GM21390 (cell line): Measurements from ENCODE around the gene TMOD2.

Experiments used
- ATAC-seq: cut with Tn5 transposase; IDR thresholded peaks from one replicate; pipeline ENCODE4 v1.9.1; 2021; ENCODE audit not compliant: unreplicated experiment

Gene TMOD2

GRCh38 chr15:51735228-51736010 lies 16.0 kb upstream of the TMOD2 start:
- no peak for ATAC-seq

GRCh38 chr15:51736069-51736468 lies 15.3 kb upstream of the TMOD2 start:
- no peak for ATAC-seq

DNA sequence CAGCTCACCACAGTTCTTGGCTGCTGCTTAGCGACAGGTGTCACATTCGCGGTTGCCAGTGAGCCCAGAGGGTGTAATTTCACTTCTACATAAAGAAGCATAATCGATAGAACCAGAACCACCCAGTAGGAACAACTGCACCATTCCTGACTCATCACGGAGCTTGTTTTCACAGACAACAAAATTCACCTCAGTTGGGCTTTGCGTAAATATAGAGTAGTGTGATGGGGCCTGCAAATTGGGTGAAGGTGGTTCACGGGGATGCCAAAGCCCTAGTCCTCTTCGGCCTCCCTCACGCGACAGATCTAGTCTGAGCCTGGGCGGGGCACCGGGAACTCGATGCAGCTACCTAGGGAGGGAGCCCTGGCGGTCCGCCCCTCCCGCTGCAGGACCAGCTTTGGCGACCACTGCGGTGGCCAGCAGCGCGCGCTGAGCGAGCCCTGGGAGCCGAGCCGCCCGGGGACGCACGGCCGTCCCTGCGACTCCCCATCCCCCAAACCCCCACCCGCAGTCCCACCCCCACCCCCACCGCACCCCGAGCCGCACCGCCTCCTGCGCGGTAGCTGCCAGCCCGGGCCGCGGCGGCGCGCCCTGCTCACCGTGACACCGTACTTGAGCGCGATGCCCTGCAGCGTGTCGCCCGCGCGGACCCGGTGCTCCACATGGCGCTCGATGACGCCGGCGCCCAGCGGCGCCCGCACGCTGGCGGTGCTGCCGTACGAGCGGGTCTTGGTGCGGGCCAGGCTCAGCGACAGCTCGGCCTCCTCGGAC lies 14.5 kb upstream of the TMOD2 start:
- ATAC-seq = peak; percentile 30

GRCh38 chr15:51737522-51738305 lies 13.7 kb upstream of the TMOD2 start, which contains the start of gene LYSMD2:
Gene LYSMD2, minus strand, starts transcription at chr15:51737655. Its CDS starts 33 bp downstream, at chr15:51737622.
- ATAC-seq = peak; percentile 36

GRCh38 chr15:51738553-51738952 lies 12.8 kb upstream of the TMOD2 start:
- no peak for ATAC-seq

- no peak for ATAC-seq
Observed at GRCh38 chr15:51739061-51739712, 12.2 kb upstream of the TMOD2 start.

GRCh38 chr15:51749307-51749706 lies 2.1 kb upstream of the TMOD2 start:
- ATAC-seq = no peak

- no peak for ATAC-seq
Observed at GRCh38 chr15:51750186-51750585, 1.2 kb upstream of the TMOD2 start.

GRCh38 chr15:51751697-51752683 lies 593 bp downstream of the TMOD2 start:
- peak; percentile 44 for ATAC-seq

- ATAC-seq = no peak
Observed at GRCh38 chr15:51752888-51753287, 1.5 kb downstream of the TMOD2 start.

DNA sequence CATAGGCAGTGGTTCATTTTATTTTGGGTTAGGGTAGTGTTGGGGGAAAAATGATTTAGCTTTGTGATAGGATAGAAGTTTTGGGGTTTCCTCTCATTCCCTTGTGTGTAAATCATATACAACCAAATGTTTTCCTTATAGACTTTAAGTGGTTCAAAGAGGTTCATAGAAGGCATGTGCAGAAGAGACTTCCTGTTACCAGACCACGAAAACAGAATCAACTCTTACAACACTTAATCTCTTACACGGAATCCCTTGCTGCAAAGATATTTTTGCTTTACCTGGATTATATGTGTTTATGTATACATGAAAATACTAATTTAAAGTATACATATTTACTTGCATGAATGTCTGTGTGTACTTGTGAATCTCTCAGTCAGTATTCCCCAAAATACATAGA lies 2.9 kb downstream of the TMOD2 start:
- no peak for ATAC-seq

- ATAC-seq = no peak
Observed at GRCh38 chr15:51755790-51756189, 4.4 kb downstream of the TMOD2 start.

GRCh38 chr15:51756482-51756881 lies 5.1 kb downstream of the TMOD2 start:
- ATAC-seq = no peak

GRCh38 chr15:51757450-51757849 lies 6.1 kb downstream of the TMOD2 start:
- no peak for ATAC-seq

DNA sequence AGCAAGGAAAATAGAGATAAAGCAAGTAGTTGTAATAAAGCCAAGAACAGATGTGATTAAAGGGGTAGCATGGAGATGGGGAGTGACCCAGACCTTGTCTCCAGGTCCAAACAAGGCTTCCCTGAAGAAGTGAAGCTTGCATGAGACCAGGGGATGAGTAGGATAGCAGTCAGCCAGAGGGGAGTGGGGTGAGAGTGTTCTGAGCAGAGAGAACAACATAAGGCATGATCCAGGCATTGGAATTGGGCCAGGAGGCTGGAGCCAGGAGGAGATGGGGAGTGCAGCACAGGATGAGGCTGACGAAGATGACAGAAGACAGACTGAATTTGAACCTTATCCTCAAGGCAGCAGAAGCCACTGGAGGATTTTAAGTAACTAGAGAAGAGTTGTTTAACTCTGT lies 7.2 kb downstream of the TMOD2 start:
- no peak for ATAC-seq

- no peak for ATAC-seq
Observed at GRCh38 chr15:51759557-51760070, 8.2 kb downstream of the TMOD2 start.

- ATAC-seq = no peak
Observed at GRCh38 chr15:51760805-51761204, 9.4 kb downstream of the TMOD2 start.

DNA sequence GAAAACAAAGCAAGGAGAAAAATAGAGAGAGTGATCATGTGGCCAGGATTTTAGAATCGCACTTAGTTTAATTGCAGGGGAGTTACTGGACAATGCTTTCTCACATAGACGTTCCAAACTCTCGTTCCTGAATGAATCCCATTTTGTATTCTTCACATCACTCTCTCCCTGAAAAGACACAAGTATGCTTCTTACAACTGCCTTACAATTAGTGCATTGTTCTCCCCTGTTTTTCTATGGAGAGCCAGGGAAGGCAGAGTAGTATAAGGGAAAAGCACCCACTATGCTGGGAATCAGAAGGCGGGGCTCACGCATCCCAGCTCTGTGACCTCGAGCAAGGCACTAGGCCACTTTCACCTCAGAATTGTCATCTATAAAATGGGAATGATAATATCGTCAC lies 14.4 kb downstream of the TMOD2 start:
- ATAC-seq = no peak

GRCh38 chr15:51766341-51766740 lies 14.9 kb downstream of the TMOD2 start:
- no peak for ATAC-seq

DNA sequence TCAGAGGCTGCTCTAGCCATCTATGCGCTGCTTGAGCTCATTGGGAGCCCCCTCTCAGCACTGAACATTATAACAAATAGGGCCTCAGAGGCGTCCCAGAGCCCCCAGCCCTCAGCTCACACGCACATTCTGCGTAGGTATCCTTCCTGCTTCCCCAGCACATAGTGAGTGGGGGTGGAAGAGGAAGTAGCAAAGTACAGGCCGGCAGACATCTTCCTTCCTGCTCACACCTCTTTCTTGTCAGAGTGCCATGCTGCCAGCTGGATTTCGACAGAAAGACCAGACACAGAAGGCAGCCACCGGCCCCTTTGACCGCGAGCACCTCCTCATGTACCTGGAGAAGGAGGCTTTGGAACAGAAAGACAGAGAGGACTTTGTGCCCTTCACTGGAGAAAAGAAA lies 16.6 kb downstream of the TMOD2 start:
- no peak for ATAC-seq
